GM19043 (cell line): ENCODE measurements around the gene NRL.
"Not testable (repeated sequence)": the region's sequence is repeated elsewhere in the genome, so short reads cannot be mapped to it uniquely, and the experiment has no call there.

Experiments used
- ATAC-seq: cut with Tn5 transposase; IDR thresholded peaks from one replicate; pipeline ENCODE4 v1.9.1; 2021; ENCODE audit warnings: low read depth; ENCODE audit not compliant: unreplicated experiment

The NRL gene

GRCh38 chr14:24127673-24128072 lies 12.9 kb upstream of the NRL start:
- ATAC-seq = no peak

- no peak for ATAC-seq
Observed at GRCh38 chr14:24126939-24127338, 12.2 kb upstream of the NRL start.

- ATAC-seq = no peak
Observed at GRCh38 chr14:24123424-24124417, 9.0 kb upstream of the NRL start.

- ATAC-seq = no peak
Observed at GRCh38 chr14:24122898-24123297, 8.1 kb upstream of the NRL start.

GRCh38 chr14:24122416-24122815 lies 7.7 kb upstream of the NRL start:
- no peak for ATAC-seq

GRCh38 chr14:24121210-24121609 lies 6.5 kb upstream of the NRL start:
- ATAC-seq = no peak

GRCh38 chr14:24119691-24120090 lies 4.9 kb upstream of the NRL start:
- no peak for ATAC-seq

- ATAC-seq = no peak
Observed at GRCh38 chr14:24117179-24117578, 2.4 kb upstream of the NRL start.

GRCh38 chr14:24116128-24116814 lies 1.5 kb upstream of the NRL start:
- no peak for ATAC-seq

- no peak for ATAC-seq
Observed at GRCh38 chr14:24115422-24116127, 826 bp upstream of the NRL start.

GRCh38 chr14:24113801-24114531 lies 783 bp downstream of the NRL start:
- peak; percentile 26 for ATAC-seq

- no peak for ATAC-seq
Observed at GRCh38 chr14:24113379-24113800, 1.4 kb downstream of the NRL start.

GRCh38 chr14:24110523-24110922 lies 4.2 kb downstream of the NRL start:
- ATAC-seq = no peak

- ATAC-seq = no peak
Observed at GRCh38 chr14:24110060-24110459, 4.7 kb downstream of the NRL start.

GRCh38 chr14:24108336-24108874 lies 6.3 kb downstream of the NRL start:
- peak; percentile 23 for ATAC-seq

- no peak for ATAC-seq
Observed at GRCh38 chr14:24106672-24107271, 8.0 kb downstream of the NRL start.

- not testable (repeated sequence) for ATAC-seq
Observed at GRCh38 chr14:24105609-24106239, 9.0 kb downstream of the NRL start.

- ATAC-seq = no peak
Observed at GRCh38 chr14:24103451-24103850, 11.3 kb downstream of the NRL start.

GRCh38 chr14:24102357-24103048 lies 12.2 kb downstream of the NRL start:
- no peak for ATAC-seq
